HG03097 (cell line): ENCODE data around the gene SH2D2A.

Experiments used
- ATAC-seq: cut with Tn5 transposase; IDR thresholded peaks from one replicate; pipeline ENCODE4 v1.9.1; 2021; ENCODE audit not compliant: unreplicated experiment, low FRiP score

Gene SH2D2A

GRCh38 chr1:156805766-156806511 lies 10.7 kb downstream of the SH2D2A start:
- no peak for ATAC-seq

- no peak for ATAC-seq
Observed at GRCh38 chr1:156804572-156805243, 11.9 kb downstream of the SH2D2A start.

- no peak for ATAC-seq
Observed at GRCh38 chr1:156804026-156804425, 12.6 kb downstream of the SH2D2A start.

- ATAC-seq: no peak
Observed at GRCh38 chr1:156803086-156803851, 13.4 kb downstream of the SH2D2A start.

GRCh38 chr1:156802421-156802935 lies 14.2 kb downstream of the SH2D2A start:
- no peak for ATAC-seq

GRCh38 chr1:156801409-156802121 lies 15.1 kb downstream of the SH2D2A start:
- no peak for ATAC-seq

- ATAC-seq: peak; percentile 68
Observed at GRCh38 chr1:156797212-156797871, 19.3 kb downstream of the SH2D2A start.

- ATAC-seq: no peak
Observed at GRCh38 chr1:156796340-156797097, 20.1 kb downstream of the SH2D2A start.

- no peak for ATAC-seq
Observed at GRCh38 chr1:156795787-156796186, 20.9 kb downstream of the SH2D2A start.

GRCh38 chr1:156795374-156795733 lies 21.3 kb downstream of the SH2D2A start:
- ATAC-seq: no peak

GRCh38 chr1:156794506-156795373 lies 21.9 kb downstream of the SH2D2A start:
- no peak for ATAC-seq

GRCh38 chr1:156789621-156790318 lies 26.9 kb downstream of the SH2D2A start:
- ATAC-seq: no peak

GRCh38 chr1:156788136-156788535 lies 28.5 kb downstream of the SH2D2A start:
- no peak for ATAC-seq

GRCh38 chr1:156786640-156787039 lies 30.0 kb downstream of the SH2D2A start:
- no peak for ATAC-seq

- no peak for ATAC-seq
Observed at GRCh38 chr1:156785458-156785857, 31.2 kb downstream of the SH2D2A start.

GRCh38 chr1:156781585-156782186 lies 35.0 kb downstream of the SH2D2A start:
- ATAC-seq: no peak

- no peak for ATAC-seq
Observed at GRCh38 chr1:156777573-156777972, 39.1 kb downstream of the SH2D2A start.
